Activated CD4-positive, CD25-positive, alpha-beta regulatory T cell treated with anti-CD3 and anti-CD28 coated beads, Interleukin-2, amount 50 U/mL, for 72 hours (primary cell): ENCODE data around the gene PTPN3.

ENCODE experiments used
- DNase-seq: peaks from one replicate; pipeline ENCODE4 v3.0.0; 2021

PTPN3 gene

DNA sequence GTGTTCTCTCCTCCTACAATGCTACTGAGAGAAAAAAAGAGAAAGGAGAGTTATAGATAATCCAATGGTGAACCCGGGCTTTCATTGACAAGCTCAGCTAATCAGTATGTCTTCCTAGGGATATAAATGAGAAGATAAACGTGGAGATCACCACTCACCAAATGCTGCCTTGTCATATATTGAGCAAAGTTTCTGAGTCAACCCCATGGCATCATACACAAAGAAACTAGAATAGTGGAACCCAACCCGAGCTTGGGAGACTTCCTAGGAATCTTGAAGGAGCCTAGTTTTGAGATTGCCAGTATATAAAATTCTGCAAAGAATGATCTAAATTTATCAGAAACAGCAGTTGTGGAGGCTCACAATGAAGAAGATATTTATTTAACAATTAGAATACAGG is 47.8 kb downstream of the PTPN3 start:
- DNase-seq = no peak

DNA sequence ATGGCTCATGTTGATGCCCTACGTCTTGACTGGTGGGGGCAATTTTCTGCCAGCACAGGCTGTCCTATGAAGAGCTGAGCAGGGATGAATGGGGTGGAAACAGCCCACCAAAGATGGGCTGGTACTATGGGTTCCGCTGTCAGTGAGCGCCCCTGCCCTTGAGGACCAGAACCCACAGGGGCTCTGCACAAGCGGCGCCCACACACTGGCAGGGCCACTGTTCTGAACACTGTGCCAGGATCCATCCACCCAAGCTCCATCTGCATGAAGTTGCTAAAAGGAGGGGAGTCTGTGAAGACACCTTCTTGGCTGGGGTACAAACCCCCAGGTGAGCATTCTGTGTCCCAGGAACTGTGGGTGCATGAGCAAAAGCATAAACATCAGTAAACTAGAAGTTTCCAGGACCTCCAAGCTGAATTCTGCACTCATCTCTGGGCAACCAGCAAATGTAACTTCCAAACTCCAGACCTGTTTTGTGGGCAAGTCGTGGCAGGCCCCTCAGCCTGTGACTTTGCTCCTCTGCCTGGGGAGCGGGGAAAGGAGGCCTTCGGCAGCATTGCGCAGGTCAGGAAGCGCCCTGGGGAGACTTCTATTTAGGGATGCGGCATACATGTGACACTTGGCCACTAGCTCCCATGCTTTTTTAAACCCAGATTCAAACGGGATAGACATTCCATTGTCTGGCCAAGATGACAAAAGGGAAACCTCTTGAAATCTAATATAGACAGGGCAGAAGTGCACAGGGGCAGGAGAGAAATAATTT is 48.9 kb downstream of the PTPN3 start:
- no peak for DNase-seq

DNA sequence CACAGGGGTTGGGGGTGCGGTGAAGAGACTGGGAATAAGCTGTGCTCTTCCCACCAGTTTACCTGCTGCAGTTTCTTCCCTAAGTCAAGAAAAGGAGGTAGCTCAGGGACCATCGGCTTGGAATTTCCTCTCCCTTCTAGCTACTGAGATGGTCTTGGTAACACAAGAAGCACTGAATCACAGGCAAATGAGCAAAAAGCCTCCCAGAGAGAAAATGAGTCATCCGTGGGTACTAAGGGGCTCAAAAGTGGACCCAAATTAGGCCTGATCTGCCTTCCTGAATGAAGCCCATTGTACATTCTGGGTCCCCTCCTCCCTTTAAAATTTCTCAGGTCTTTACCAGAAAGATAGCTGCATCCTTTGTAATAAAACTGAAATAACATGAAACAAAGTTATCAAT is 49.9 kb downstream of the PTPN3 start:
- DNase-seq = no peak

DNA sequence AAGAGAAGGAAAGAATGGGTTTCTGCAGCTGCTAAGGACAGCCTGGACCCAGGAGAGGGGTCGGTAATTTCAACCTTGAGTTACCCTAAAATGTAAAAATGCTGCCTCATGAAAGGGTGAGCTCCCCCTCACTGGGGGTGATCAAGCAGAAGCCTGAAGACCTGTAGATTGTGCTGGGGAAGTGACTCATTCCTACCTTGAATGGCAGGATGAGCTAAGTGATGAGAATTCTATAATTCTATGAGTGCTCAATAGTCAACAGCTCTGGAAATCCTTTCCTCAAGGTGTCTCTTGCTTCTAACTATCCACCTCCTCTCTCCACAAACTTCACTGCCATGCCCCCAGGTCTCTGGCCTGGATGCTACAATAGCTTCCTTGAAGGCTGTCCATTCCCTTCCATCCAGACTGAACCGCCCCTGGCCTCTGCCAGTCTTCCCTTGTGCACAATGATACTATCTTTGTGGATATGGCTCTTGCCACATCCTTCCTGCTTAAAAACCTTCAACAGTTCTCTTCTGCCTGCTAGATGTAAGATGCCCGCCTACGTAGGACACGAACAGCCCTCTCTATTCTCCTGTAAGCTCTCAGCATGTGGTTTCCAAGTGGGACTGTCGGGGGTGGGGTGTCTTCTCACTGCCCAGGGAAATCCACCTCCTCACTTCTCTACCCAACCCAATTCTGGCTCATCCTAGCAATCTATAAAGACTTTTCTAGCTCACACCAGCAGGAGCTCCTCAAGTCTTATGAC is 50.6 kb downstream of the PTPN3 start:
- DNase-seq = no peak

DNA sequence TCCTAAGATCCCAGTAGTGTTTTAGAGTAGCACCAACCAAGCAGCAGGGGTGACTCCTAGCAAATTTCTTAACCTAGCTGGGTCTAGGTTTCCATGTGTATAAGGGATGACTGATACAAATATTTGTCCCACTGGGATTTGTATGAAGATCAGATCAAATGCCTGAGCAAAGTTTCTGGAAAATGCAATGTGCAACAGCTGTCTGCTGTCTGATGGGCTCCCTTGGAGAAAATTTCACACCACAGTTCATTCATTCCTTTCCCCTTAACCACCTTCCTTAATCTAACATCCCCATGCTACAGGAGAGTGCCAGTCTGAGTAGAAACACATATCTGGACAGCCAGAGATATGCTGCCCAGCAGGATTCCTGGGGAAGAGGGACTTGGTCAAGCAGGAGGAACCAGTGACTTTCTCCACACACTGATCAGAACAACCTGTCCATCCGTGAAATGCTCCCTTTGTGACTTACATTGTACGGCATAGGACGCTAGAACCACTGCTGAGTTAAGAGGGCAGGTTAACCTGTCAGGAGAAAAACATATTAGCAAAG is 53.3 kb downstream of the PTPN3 start:
- DNase-seq = no peak

DNA sequence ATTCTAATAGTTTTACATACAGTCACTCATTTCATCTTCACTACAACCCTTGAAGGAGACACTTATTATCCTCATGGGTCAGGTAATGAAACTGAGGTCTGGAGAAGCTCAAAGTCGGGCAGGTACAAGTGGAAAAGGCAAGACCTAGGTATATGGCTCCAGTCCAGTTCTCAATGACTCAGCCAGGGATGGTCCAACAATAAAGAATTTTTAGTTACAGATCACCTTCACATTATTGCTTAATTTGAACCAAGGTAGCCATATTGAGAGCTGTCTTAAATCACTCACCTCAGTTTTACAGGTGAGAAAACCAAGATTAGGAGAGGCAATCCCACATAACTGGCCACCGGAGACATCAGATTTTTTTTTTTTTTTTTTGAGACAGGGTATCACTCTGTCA is 55.4 kb downstream of the PTPN3 start:
- DNase-seq = no peak

DNA sequence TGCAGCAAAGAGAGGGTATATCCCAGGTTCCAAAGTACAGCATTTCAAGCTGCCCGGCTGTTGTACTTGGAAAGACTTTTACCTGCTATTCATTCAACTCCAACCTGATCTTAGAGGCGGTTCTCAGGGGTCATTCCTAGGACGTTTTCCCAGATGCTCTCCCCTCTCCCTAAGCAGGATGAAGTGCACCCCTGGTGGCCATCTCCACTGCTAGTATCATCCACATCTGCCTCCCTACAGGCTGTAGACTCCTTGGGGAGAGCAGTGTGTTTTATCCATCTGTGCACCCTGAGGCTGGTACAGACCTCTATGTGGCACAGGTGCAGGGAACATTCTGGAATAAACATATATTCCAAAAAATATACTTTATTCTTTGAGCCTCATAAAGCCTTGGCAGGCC is 56.8 kb downstream of the PTPN3 start:
- no peak for DNase-seq

DNA sequence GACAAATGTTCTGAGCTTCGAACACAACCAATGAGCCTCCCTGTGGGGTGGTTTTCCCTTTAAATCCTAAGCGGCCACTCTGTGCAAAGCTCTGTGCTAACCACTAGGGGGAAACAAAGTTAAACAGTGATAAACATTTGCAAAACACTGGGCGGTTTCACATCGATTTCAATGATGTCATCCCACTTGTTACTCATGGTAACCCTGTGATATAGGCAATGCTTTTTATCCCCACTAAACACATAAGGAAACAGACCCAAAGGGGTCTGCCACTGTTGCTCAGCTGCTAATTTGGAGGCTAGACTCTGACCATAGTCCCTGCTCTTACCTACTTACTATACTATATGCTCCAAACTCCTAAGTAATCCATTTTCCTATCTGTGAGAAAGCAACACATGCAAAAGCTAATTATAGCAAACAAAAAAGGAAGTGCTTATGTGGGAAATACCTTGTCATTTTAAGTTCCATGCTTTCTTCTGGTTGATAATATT is 57.3 kb downstream of the PTPN3 start:
- no peak for DNase-seq

DNA sequence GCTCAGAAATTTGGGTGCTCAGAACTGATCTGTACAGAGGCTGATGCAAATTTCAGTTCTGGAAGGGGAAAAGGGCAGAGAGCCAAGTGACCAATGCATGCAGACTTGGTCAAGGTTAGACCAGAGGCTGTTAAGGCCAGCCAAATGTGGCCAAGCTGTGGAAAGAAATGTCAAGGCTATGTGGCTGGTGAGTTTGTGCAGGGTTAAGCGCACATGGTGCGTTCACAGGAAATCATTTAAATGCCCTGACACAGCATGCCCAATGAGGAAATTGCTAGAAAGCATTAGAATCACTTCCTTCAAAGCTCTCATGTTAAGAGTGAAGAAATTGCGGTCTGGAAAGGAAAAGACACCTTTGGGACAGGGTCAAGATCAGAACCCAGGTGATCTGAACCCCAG is 58.0 kb downstream of the PTPN3 start:
- no peak for DNase-seq

DNA sequence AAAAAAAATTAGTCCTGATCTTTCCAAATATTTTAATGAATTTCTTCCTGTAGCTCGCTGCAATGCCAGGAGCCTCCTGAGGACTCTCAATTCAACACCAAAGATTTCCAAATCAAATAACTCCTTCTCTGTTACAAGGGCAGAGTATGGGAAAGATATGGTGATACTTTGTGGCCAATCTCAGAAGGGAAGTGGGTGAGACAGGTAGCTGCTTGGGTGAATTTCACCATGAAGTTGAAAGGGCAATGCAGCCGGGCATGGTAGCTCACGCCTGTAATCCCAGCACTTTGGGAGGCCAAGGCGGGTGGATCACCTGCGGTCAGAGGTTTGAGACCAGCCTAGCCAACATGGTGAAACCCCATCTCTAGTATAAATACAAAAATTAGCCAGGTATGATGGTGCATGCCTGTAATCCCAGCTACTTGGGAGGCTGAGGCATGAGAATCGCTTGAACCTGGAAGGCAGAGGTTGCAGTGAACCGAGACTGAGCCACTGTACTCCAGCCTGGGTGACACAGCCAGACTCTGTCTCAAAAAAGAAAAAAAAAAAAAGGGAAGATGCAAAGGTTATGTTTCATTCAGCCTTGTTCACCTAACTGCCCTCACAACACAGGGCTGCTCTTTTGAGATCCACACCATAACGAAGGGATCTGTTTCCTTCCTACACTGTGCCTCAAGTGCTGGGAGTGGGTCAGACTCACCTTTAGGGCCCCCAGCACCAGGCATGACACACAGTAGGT is 58.6 kb downstream of the PTPN3 start:
- no peak for DNase-seq

DNA sequence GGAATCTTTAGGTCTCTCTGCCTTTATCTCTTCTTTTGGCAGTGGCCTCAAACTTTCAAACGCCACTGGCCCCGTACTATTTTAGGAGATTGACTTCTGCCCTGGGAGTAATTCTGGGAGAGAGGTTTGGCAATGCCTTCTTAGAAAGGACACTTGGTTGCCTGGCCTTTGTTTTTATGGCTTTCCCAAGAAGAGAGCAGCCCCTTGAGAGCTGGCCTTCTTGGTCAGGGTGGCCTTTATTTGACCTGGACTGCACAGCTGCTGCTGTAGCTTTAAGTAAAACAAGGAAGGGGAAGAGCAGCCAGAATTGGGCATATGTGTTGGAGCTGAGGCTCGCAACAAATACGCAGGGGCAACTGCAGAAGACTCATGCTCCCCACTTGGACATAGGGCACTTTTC is 60.8 kb downstream of the PTPN3 start:
- no peak for DNase-seq

DNA sequence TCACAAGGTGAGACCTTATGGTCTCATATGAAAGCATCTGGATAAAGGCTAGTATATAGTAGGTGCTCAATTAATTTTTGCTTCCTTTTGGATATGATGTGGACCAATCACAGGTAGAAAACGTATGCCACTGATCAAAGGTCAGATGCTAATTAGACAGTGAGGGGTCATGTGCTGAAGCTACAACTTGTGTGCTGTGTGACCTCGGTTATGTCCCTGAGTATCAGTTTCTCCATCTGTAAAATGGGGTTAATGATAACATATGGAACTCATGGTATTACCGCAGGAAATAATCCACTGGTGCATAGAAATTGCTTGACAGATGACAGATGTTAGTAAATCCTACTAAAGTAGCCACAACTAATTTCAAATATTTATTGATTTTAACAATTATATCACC is 62.0 kb downstream of the PTPN3 start:
- DNase-seq = no peak

DNA sequence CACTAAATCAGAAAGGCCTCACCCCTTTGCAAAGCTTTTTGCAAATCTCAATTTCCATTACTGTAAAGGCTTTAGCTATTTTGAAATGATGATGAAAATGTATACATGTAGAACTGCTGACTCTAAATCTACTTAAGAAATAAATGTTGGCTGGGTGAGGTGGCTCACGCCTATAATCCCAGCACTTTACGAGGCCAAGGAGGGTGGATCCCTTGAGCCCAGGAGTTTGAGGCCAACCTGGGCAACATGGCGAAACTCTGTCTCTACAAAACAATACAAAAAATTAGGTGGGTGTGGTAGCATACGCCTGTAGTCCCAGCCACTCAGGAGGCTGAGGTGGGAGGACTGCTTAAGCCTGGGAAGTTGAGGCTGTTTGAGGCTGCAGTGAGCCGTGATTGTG is 64.6 kb downstream of the PTPN3 start:
- DNase-seq = no peak

DNA sequence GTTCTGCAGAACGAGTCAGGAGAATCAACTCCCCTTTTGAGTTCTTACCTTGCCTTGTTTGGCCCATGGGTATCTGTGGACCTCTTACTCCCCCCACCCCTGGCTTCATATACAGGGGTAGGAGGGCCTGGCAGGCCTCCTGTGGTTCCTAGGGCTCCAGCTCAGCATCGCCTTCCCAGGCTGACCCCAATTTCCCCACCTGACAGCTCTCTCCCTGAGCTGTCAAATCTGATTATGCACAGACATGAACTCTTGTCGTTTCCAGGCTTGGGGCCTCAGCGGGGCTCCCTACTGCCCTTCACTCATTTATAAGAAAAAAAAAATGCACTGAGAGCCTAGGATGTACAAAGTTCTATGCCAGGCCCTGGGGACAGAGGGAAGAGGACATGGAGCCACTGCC is 67.9 kb downstream of the PTPN3 start:
- DNase-seq = no peak

DNA sequence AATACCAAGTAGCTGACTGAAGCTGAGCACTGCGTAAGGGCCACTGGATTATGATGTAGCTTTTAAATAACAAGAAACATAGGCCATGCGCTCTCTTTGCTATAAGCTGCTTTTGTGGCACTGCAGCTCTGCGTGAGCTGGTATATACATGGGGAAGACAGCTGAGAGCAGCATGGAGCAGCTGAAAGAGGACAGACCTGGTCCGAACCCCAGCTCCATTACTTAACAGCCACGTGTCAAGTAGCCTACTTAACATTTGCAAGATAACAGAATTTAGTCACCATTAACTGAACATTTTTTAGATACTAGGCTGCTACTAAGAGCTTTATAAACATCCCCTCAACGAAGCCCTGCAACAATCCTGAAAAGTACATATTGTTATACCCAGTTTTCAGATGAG is 69.3 kb downstream of the PTPN3 start:
- DNase-seq = no peak

DNA sequence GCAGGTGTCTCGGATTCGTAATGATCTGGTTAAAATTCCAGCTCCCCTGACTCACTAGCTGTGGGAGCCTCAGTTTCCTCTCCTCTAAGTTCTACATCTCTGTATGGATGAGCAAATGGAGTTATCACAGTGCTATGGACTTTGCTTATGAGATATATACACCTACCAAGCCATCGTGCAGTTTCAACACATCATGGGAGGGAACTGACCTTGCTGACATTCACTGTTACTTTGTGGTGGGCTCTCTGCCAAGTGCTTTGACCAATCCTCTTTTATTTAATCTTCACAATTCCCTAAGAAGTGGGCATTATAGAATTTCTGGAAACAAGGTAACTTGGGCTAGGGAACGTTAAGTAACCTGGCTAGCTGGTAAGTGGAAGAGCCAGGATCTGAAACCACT is 70.2 kb downstream of the PTPN3 start:
- no peak for DNase-seq

DNA sequence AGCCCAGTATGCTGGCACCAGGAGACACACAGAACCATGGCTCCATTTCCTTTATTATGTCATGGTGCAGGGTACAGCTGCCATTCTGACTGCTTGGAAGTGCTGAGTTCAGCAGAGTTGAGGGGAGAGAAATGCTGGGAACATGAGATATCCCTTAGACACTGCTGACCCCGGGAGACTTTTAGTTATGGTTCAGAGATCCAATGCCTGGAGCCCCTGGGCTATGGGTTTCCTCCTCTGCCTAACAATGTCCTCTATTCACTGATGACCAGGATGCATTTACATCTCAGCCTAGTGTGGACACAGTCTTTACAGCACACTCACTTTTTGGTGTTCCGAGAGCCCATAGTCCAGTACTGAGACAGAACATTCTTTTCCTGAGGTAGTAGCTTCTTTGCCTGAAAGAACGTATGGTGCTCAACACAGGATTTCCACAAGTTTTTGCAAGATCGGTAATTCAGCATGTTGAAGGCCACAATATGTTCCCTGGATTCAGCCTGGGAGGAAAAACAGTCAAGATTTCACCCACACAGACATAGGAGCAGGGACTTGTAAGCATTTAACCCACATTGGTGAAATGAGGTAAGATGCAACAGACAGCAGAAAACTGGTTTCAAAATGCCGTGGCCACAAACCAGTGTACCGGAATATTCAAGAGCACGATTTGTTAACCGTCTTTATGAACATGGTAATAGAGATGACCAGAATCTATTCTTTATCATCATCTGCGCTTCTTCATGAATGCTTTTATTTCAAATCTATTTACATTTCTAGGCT is 71.3 kb downstream of the PTPN3 start:
- DNase-seq = no peak

DNA sequence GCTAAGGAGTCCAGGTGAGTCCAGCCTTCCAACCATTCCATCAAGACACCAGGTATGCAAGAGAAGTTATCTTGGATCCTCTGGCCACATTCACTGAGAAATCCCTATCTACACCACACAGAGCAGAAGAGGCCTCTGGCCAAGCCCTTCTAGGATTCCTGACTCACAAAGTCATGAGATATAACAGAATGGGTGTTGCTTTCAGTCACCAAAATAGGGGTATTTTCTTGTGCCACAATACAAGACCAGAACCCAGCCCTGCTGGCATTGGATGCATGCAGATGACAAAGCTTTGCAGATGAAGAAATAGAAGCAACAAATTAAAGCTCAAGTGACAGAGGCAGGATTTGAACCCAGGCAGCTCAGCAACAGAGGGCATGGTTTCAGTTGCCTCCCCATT is 73.5 kb downstream of the PTPN3 start:
- no peak for DNase-seq

DNA sequence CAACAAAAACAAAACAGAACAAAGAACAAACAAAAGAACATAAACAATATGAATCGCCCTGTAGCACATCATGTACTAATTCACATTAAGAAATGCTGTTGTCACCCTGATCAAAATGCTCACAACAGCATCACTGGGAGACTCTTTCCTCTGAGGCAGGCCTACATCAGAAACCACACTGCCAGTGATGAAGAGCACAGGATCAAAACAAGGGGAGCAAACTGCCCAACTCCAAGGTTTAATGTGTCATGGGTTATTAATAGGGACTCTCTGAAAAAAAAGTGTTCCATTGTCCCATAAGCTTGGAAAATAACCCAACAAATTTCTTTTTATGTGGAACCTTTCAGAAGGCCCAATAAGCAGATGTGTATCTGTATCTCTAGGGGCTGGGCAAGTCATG is 74.2 kb downstream of the PTPN3 start:
- no peak for DNase-seq

DNA sequence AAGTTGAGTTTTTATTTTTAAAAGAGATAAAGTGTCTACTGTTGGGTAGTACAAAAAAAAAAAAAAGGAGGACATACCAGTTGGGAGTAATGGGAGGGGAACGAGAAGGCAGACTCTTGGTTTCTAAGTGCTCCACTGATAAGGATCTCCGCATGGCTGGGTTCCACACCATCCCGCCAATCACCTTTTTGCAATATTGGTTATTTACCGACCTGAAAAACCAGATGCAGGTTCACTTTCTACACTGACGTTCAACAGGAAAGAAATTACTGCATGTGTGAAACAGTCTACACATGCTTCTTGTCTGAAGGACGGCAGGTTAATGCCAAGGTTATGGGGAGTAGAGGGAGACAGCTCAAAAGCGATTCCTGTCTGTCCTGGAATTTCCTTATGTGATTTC is 75.5 kb downstream of the PTPN3 start:
- no peak for DNase-seq

DNA sequence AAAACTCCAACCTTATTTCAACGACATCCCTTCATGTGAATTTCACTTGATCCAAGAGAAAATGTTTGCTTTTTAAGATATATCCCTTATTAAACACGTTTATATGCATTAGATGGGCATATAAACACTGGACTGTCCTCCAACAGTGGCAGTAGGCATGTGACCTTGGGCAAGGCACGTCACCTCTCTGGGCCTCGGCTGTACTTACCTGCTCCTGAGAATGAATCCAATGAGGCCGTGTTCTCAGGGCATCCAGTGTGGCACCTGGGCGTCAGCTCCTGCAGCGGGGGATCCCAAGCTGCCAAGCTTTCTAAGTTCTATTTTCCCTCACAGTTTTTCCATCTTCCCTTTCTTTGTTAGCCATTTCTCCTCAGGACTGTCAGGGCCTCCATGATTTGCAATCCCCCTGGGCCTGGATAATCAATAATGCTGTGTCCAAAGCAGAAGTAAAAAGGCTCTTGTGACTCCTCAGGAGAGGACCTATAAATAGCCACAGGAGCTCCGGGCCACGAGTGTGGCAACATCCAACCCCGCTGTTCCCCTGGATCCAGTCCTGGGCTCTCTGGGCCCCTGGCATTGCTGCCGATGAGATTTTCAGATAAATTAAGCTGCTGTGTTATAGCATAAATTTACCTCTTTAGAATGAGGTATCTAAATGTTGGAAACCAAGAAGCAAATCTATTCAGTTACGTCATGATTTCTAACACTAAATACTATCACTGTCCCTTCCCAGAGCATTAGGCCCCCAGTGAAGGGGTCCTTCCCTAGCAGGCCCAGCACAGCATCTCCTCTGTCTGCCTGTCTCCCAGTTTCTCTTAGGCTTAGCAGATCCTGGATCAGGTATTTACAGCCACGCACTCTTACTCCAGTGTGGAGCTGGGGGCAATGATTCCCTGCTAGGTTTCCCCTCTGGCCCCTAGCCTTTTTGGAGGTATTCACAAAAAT is 76.8 kb downstream of the PTPN3 start:
- no peak for DNase-seq

DNA sequence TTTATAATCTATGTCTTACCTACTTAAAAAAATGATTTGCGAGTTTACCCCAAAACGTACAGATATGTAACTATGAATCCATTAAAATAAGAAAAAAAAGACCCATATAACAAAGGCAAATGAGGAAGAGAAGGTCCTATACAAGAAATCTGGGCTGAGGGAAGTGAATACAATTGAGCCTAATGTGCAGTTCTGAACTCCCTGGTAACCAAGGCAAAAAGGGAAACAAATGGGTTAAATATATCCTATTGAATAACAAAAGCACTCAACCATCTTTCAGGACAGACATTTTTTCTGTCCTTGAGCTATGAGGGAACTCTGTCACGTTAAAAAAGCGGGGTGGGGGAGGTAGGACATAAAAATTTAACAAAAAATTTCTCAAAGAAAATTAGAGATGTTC is 78.6 kb downstream of the PTPN3 start:
- no peak for DNase-seq
